HepG2 (cell line): ENCODE measurements around the gene WSB2. TPM values are rescaled to one million over a fixed set of nuclear protein-coding genes. Genes with fewer than 3 reads are reported as not detected.

ENCODE experiments used
- AKAP8 ChIP-seq: sonication (generic); formaldehyde crosslinking; IDR thresholded peaks from 2 replicates; pipeline ENCODE4 v1.5.1; 2020; ENCODE audit warnings: mild to moderate bottlenecking, missing genetic modification reagents
- CREB1 ChIP-seq, 2 experiments: fragments of 450-650 bp in 1 of 2; IDR thresholded peaks; 2 replicates each; pipeline ENCODE4 v1.6.1; 2016 to 2017; ENCODE audit warnings: control low read depth in 1 of 2, mild to moderate bottlenecking in 1 of 2, missing compliant biosample characterization in 1 of 2, missing genetic modification characterization in 1 of 2
- ESRRA ChIP-seq: sonication (generic); formaldehyde crosslinking; IDR thresholded peaks from 2 replicates; pipeline ENCODE4 v1.5.1; 2020; ENCODE audit warnings: mild to moderate bottlenecking, low read depth, missing genetic modification reagents
- ETS1 ChIP-seq: sonication (generic); formaldehyde crosslinking; IDR thresholded peaks from 2 replicates; pipeline ENCODE4 v1.4.0; 2020; ENCODE audit warnings: missing genetic modification reagents
- NFYB ChIP-seq: sonication (generic); formaldehyde crosslinking; IDR thresholded peaks from 2 replicates; pipeline ENCODE4 v1.4.0; 2020; ENCODE audit warnings: missing genetic modification reagents
- PAX8 ChIP-seq: sonication (generic); formaldehyde crosslinking; IDR thresholded peaks from 2 replicates; pipeline ENCODE4 v1.8.0; 2022; ENCODE audit warnings: mild to moderate bottlenecking, missing genetic modification reagents, borderline replicate concordance
- REST ChIP-seq, 2 experiments: IDR thresholded peaks; 2 replicates each; pipeline ENCODE4 v1.6.1; 2011 to 2012; ENCODE audit warnings: low read length in 2 of 2, borderline replicate concordance in 1 of 2, low read depth in 1 of 2, mild to moderate bottlenecking in 1 of 2, moderate library complexity in 1 of 2
- TAF1 ChIP-seq: sonication (generic); formaldehyde crosslinking; IDR thresholded peaks from 2 replicates; pipeline ENCODE4 v1.4.0; 2020; ENCODE audit warnings: missing genetic modification reagents
- ZFX ChIP-seq: sonication (generic); formaldehyde crosslinking; IDR thresholded peaks from 2 replicates; pipeline ENCODE4 v1.4.0; 2020; ENCODE audit warnings: mild to moderate bottlenecking, low read depth, missing genetic modification reagents, moderate library complexity
- ZFY ChIP-seq: sonication (generic); formaldehyde crosslinking; IDR thresholded peaks from 2 replicates; pipeline ENCODE4 v1.4.0; 2020; ENCODE audit warnings: missing genetic modification reagents
- ZNF430 ChIP-seq: sonication (generic); formaldehyde crosslinking; IDR thresholded peaks from 2 replicates; pipeline ENCODE4 v1.9.0; 2021; ENCODE audit warnings: mild to moderate bottlenecking, missing genetic modification reagents
- ZNF605 ChIP-seq: sonication (generic); formaldehyde crosslinking; IDR thresholded peaks from 2 replicates; pipeline ENCODE4 v1.8.0; 2022; ENCODE audit warnings: mild to moderate bottlenecking, missing genetic modification reagents
- ZNF619 ChIP-seq: sonication (generic); formaldehyde crosslinking; IDR thresholded peaks from 2 replicates; pipeline ENCODE4 v1.4.0; 2020; ENCODE audit warnings: mild to moderate bottlenecking, missing genetic modification reagents
- ZNF724P ChIP-seq: sonication (generic); formaldehyde crosslinking; IDR thresholded peaks from 2 replicates; pipeline ENCODE4 v1.8.0; 2022; ENCODE audit warnings: missing genetic modification reagents, borderline replicate concordance
- ZNF737 ChIP-seq: sonication (generic); formaldehyde crosslinking; IDR thresholded peaks from 2 replicates; pipeline ENCODE4 v1.5.0; 2020; ENCODE audit warnings: missing genetic modification reagents, mild to moderate bottlenecking, borderline replicate concordance
- ZNF773 ChIP-seq: sonication (generic); formaldehyde crosslinking; IDR thresholded peaks from 2 replicates; pipeline ENCODE4 v1.4.0; 2020; ENCODE audit warnings: missing genetic modification reagents, borderline replicate concordance
- ZSCAN5A ChIP-seq: sonication (generic); formaldehyde crosslinking; IDR thresholded peaks from 2 replicates; pipeline ENCODE4 v1.8.0; 2022; ENCODE audit warnings: mild to moderate bottlenecking, missing genetic modification reagents, borderline replicate concordance
- polyA plus RNA-seq, 8 experiments: library from polyadenylated mRNA; depleted of rRNA in 3 of 8; stranded (reverse) in 7 of 8; unstranded in 1 of 8; fragments of >200 nt; fragmentation: Illumina TruSeq in 4 of 8; extraction: Trizol in 4 of 8; gene quantifications; 2 replicates each; pipeline versions ENCODE4 v1.2.1 to v1.2.3, GENCODE V29; 2011 to 2016; ENCODE audit warnings: low read depth in 4 of 8, missing spikeins in 1 of 8, mixed read lengths in 1 of 8; ENCODE audit not compliant: insufficient read depth in 1 of 8
- total RNA-seq, 5 experiments: library from RNA; depleted of rRNA; stranded (reverse); fragments of >200 nt; fragmentation: Illumina TruSeq; extraction: Trizol; gene quantifications; 2 replicates each; pipeline ENCODE4 v1.2.3, GENCODE V29; 2016; ENCODE audit warnings: low read depth in 1 of 5
- TF ChIP-seq, protein P1 (sequence below): conservative IDR thresholded peaks from 2 replicates; pipeline ENCODE4 v1.6.1; 2018; ENCODE audit warnings: missing genetic modification reagents
- TF ChIP-seq, protein P2 (sequence below): sonication (generic); formaldehyde crosslinking; IDR thresholded peaks from 2 replicates; pipeline ENCODE4 v1.4.0; 2020; ENCODE audit warnings: missing genetic modification reagents

WSB2 gene
- total and polyA plus RNA-seq, 2 of the 13 experiments (the other 11 are each of a cell fraction or from before 2014, with no cell fraction given), result 31.0 to 82.8 TPM

DNA sequence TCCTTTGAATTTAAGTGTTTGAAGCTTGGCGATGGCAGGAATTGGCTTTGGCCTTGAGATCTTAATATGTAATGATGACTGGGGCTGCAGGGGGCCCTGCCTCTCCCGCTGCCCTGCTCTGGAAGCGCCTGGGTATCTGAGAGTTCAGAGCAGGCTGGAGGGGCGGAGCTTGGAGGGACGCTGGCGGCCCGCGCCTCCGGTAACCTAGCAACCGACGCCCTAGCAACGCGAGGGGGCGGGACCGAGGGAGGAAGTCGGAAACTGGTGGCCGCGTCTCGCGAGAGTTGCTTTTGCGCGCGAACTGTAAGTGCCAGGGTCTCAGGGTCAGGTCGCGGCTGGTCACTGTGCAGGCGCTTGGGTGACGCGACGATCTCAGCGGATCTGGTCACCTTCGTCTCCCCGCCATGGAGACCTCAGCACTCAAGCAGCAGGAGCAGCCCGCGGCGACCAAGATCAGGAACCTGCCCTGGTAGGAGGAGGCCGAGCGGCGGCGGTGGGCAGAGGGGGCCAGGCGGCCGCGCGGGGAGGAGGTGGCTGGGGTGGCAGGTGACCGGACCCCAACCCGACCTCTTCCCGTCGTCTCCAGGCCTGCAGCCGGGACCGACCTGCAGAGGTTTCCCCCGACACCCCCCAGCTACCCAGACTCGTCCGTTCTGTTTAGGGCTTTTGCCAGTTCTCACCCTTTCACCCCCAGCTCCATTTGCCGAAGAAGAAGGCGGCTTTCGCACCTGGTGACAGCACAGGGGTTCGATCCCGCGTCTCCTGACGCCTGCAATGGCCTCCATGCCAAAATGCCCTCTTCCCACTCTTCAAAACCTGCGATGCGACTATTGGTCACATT, 44.3 kb downstream of the WSB2 start, which contains the start of gene RFC5 (continued):
- TF ChIP-seq, protein P1, sequence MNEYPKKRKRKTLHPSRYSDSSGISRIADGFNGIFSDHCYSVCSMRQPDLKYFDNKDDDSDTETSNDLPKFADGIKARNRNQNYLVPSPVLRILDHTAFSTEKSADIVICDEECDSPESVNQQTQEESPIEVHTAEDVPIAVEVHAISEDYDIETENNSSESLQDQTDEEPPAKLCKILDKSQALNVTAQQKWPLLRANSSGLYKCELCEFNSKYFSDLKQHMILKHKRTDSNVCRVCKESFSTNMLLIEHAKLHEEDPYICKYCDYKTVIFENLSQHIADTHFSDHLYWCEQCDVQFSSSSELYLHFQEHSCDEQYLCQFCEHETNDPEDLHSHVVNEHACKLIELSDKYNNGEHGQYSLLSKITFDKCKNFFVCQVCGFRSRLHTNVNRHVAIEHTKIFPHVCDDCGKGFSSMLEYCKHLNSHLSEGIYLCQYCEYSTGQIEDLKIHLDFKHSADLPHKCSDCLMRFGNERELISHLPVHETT (CRISPR knock-in tag), result no peak
- peak; percentile 82 for TF ChIP-seq ZFY (CRISPR knock-in tag)
- no peak for TF ChIP-seq PAX8 (CRISPR knock-in tag)
- TF ChIP-seq, protein P2, sequence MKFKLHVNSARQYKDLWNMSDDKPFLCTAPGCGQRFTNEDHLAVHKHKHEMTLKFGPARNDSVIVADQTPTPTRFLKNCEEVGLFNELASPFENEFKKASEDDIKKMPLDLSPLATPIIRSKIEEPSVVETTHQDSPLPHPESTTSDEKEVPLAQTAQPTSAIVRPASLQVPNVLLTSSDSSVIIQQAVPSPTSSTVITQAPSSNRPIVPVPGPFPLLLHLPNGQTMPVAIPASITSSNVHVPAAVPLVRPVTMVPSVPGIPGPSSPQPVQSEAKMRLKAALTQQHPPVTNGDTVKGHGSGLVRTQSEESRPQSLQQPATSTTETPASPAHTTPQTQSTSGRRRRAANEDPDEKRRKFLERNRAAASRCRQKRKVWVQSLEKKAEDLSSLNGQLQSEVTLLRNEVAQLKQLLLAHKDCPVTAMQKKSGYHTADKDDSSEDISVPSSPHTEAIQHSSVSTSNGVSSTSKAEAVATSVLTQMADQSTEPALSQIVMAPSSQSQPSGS, result peak; percentile 72
- 0 out of 4 replicates have a peak, but pooled peaks of 1 of the 2 experiments have one; percentile 11 for TF ChIP-seq REST (IDR thresholded peaks at IDR 0.05; ENCODE audit: borderline replicate concordance in 1 of 2, low read depth in 1 of 2, low read length in 2 of 2)
- peak; percentile 84 for TF ChIP-seq TAF1 (CRISPR knock-in tag)
- peak; percentile 32 for TF ChIP-seq ESRRA
- TF ChIP-seq AKAP8 (CRISPR knock-in tag), result 0 out of 2 replicates have a peak, but pooled peaks have one; percentile 40
- TF ChIP-seq ZNF724P (CRISPR knock-in tag), result peak; percentile 71; the same call in 1 of the 2 replicates
- peak; percentile 92 for TF ChIP-seq ZNF605 (CRISPR knock-in tag)
- TF ChIP-seq ETS1 (CRISPR knock-in tag), result no peak
- no peak for TF ChIP-seq ZNF737 (CRISPR knock-in tag)
- TF ChIP-seq ZNF619, result 0 out of 2 replicates have a peak, but pooled peaks have one; percentile 41
- TF ChIP-seq NFYB (CRISPR knock-in tag), result no peak
- TF ChIP-seq ZNF430 (CRISPR knock-in tag), result peak; percentile 79; the same call in 1 of the 2 replicates
- TF ChIP-seq CREB1 (IDR thresholded peaks at IDR 0.05), result peak; percentile 78
- TF ChIP-seq CREB1 (CRISPR knock-in tag; IDR thresholded peaks at IDR 0.05), result no peak
- TF ChIP-seq ZFX (CRISPR knock-in tag), result peak; percentile 85
- no peak for TF ChIP-seq ZSCAN5A (CRISPR knock-in tag)
- peak; percentile 29; the same call in 1 of the 2 replicates for TF ChIP-seq ZNF773 (CRISPR knock-in tag)
